ENCODE results near the gene CLOCK. TPM values are rescaled to one million over a fixed set of nuclear protein-coding genes. Genes with fewer than 3 reads are reported as not detected.

The CLOCK gene
- total RNA-seq, 1 experiment from 2014 or later: 13.9 TPM

DNA sequence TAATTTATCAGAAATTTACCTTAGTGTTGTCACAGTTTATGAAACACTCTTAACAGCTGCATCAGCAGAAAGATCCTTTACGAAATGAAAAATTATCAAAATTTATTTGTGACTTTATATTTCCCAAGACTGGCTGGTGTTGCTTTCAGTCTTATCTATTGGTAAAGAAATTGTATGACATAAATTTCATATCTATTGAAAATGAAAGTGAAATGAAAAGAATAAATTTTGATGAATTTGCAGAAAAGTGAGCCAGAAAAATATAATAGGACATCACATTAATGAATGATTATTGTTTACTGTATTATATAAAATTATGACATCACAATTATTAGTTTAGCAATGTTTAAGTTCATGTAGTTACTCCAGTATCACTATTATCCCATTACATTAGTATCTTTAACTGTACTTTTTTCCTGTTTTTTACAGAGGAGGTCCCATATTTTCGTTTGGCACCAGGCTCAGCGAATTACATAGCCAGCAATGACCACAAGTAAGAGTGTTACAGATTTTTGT is 164.2 kb downstream of the CLOCK start:
- no peak for DNase-seq (ENCODE audit: low read depth)

DNA sequence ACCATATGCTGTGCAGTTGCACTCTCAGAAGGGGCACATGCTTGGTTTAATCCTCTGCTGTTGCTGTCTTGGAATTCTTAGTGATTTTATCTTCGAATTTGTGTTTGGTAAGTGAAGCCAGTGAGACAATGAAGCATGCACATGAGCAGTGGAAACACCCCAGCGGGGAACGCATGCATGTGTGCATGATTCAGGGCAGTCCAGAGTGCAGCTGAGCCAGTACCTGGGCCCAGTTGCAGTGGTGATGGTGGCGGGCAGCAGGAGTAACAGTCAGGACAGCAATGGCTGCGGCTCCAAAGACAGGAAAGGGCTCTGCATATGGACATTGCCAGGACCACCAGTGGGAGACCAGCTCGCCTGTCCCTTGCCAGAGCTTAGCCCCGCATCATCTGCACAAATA is 165.2 kb downstream of the CLOCK start:
- no peak for DNase-seq (ENCODE audit: low read depth)

DNA sequence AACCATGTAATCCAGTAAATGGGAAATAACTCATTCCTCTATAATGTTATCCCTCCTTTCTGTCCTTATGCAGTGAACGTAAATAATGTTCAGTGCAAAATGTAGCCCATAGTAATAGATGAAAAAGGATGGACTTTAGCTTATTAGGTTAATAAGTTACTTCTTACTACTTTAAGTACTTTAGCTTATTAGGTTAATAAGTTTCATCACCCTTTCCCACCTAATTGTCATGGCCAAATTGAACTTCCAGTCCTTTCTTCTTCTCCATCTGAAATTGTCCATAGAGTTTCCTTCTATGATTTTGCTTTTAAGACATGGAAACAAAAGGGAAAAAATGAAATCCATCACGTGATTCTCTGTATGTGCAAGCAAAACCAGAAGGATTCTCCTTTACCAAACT is 166.1 kb downstream of the CLOCK start:
- DNase-seq (ENCODE audit: low read depth): no peak

DNA sequence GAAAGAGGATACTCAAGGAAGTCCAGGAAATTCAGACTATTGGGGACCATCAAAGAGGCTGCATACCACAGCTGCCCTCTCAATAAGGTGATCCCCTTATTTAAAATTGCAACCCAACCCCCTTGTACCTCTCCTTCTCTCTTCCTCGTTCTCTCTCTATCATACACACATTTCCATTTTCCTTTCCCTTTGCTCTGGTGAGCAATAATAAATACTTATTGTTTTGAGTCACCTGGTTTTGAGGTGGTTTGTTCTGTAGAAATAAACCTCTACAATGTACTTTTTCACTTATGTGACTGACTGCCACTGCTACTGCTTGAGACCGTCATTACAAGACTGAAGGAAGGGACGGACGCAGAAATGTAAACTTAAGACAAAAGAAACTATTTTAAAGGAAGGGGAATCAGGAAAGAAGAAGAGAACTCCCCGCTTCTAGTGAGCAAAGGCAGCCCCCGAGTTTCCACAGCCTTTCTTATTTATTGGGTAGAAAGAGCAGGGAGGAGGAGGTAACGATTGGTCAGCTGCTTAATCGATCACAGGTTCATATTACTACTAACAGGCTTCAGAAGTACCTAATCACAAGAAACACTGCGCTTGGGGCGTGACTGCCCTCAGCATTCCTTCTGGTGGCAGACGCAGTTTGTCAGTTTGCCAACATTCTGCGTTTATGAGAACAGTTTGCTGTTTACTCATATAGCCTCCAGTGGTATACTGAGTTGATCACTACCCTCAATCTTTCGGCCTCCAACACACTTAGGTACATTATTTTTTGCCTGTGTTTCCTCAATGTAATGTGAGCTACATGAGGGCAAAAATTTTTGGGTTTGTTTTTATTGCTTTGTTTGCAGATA is 167.9 kb downstream of the CLOCK start:
- DNase-seq (ENCODE audit: low read depth): no peak

Small RNAs within 50 kb of the gene (small RNA-seq; reads per million reads assigned to genes)
- gene RF00019: not detected

Other genes with a start within 250 kb of the CLOCK start
- gene SRD5A3, start 200.7 kb downstream of the CLOCK start, total RNA-seq (2014; rRNA removed; shearing (Covaris generic)): 11.8 and 18.3 TPM in 2 replicates
- gene TMEM165, start 151.0 kb downstream of the CLOCK start, total RNA-seq (2014; rRNA removed; shearing (Covaris generic)): 112 and 134 TPM in 2 replicates
- not detected in 2 replicates for gene PDCL2, start 45.3 kb upstream of the CLOCK start, total RNA-seq (2014; rRNA removed; shearing (Covaris generic))
- 4.2 TPM in 2 replicates for gene NMU, start 89.4 kb upstream of the CLOCK start, total RNA-seq (2014; rRNA removed; shearing (Covaris generic))